Body of pancreas (tissue), 4 donors: ENCODE measurements around the gene SPINK8. TPM values are rescaled to one million over a fixed set of nuclear protein-coding genes. Genes with fewer than 3 reads are reported as not detected.

Experiments
- ATAC-seq: fragments of 150-250 bp; one replicate; pipeline ENCODE4 v1.9.1; 2016
- DNase-seq, 4 donors: peaks; one replicate each; pipeline ENCODE4 v3.0.0-alpha.2; 2019
- H3K27ac ChIP-seq, 4 donors: fragments of 200-600 bp; sonication (generic); 1 replicate in 3 of 4; 2 replicates in 1 of 4; pipeline versions ENCODE4 v1.5.1 to v1.6.1; 2016 to 2019; ENCODE audit warnings: mild to moderate bottlenecking in 1 of 4, mixed read lengths in 1 of 4, moderate library complexity in 1 of 4
- H3K27me3 ChIP-seq, 2 donors: fragments of 200-600 bp; sonication (generic); one replicate each; pipeline ENCODE4 v1.6.0; 2016; ENCODE audit warnings: mild to moderate bottlenecking in 1 of 2
- H3K36me3 ChIP-seq, 2 donors: fragments of 200-600 bp; sonication (generic); replicated peaks in 1 of 2; 2 replicates each; pipeline ENCODE4 v1.5.1; 2016; ENCODE audit warnings: low read depth in 2 of 2; ENCODE audit not compliant: insufficient read depth in 1 of 2
- H3K4me1 ChIP-seq: fragments of 200-600 bp; sonication (generic); one replicate; pipeline ENCODE4 v1.6.0; 2016
- H3K4me3 ChIP-seq, 2 donors: fragments of 200-600 bp; sonication (generic); 1 replicate in 1 of 2; 2 replicates in 1 of 2; pipeline ENCODE4 v1.5.1; 2016 to 2019
- H3K9me3 ChIP-seq, 3 donors: fragments of 200-600 bp; sonication (generic); 1 replicate in 2 of 3; 2 replicates in 1 of 3; pipeline ENCODE4 v1.5.1; 2016
- CTCF ChIP-seq, 7 experiments: fragments of 450-650 bp in 4 of 7; fragments of 200-600 bp in 3 of 7; sonication (generic) in 3 of 7; IDR thresholded peaks; one replicate each; pipeline ENCODE4 v1.5.1; 2016 to 2019; ENCODE audit warnings: antibody characterized with exemption in 7 of 7
- POLR2A ChIP-seq, 3 donors: fragments of 450-650 bp; IDR thresholded peaks; one replicate each; pipeline ENCODE4 v1.6.1; 2016; ENCODE audit warnings: antibody characterized with exemption in 3 of 3, mild to moderate bottlenecking in 2 of 3
- WGBS, 2 donors: methylation state at CpG; one replicate each; pipeline ENCODE4 v1.1.5; 2017; 5-methylcytosine and 5-hydroxymethylcytosine counted together
- intact Hi-C: fragments of 100-400 bp; cut with DNase I; formaldehyde crosslinking; loops from one replicate; pipeline ENCODE4 v1.15.1; 2023
- total RNA-seq, 2 donors: library from RNA; depleted of rRNA; stranded (reverse); fragments of >200 nt; gene quantifications; one replicate each; pipeline ENCODE4 v1.1.0, GENCODE V29; 2016

Gene SPINK8
- total RNA-seq, 2 donors from 2014 or later, result not detected

- no peaks in the 10 kb centered on the region for H3K27me3 ChIP-seq
- H3K9me3 ChIP-seq, result no peaks in the 10 kb centered on the region
- 92 to 96% methylated on average over 4 of the region's 4 CpGs for WGBS, 2 donors
- DNase-seq (no peak), ATAC-seq (no peak)
- intact Hi-C loops, result no loop called here
- TF ChIP-seq CTCF (IDR thresholded peaks at IDR 0.05) (no peak), POLR2A (IDR thresholded peaks at IDR 0.05) (no peak)
- no peak overlapping the region for H3K27ac ChIP-seq
- H3K4me1 ChIP-seq, result peaks cover 14% of the 10 kb centered on the region
- H3K36me3 ChIP-seq, result no peaks in the 10 kb centered on the region
- H3K4me3 ChIP-seq, result no peak overlapping the region
Measured at GRCh38 chr3:48353987-48354386, 20.5 kb upstream of the SPINK8 start.

GRCh38 chr3:48352546-48352945, 19.1 kb upstream of the SPINK8 start:
- H3K27me3 ChIP-seq, result no peaks in the 10 kb centered on the region
- WGBS, 2 donors, result 82 to 84% methylated on average over 6 of the region's 6 CpGs
- TF ChIP-seq POLR2A (IDR thresholded peaks at IDR 0.05) (no peak), CTCF (IDR thresholded peaks at IDR 0.05) (no peak)

GRCh38 chr3:48347500-48347899, 14.0 kb upstream of the SPINK8 start:
- WGBS, 2 donors, result 83 to 93% methylated on average over 3 of the region's 3 CpGs
- no peak overlapping the region for H3K4me3 ChIP-seq
- no peak for ATAC-seq
- no peaks in the 10 kb centered on the region for H3K27me3 ChIP-seq
- H3K9me3 ChIP-seq, result no peaks in the 10 kb centered on the region
- intact Hi-C loops, result no loop called here
- DNase-seq, result no peak
- no peak overlapping the region for H3K27ac ChIP-seq
- no peaks in the 10 kb centered on the region for H3K36me3 ChIP-seq
- no peaks in the 10 kb centered on the region for H3K4me1 ChIP-seq
- TF ChIP-seq POLR2A (IDR thresholded peaks at IDR 0.05), result no peak
- no peak for TF ChIP-seq CTCF (IDR thresholded peaks at IDR 0.05)

More at GRCh38 chr3:48352546-48352945, 19.1 kb upstream of the SPINK8 start:
- intact Hi-C loops, result no loop called here
- no peak for DNase-seq
- Histone ChIP-seq H3K36me3 (no peaks in the 10 kb centered on the region), H3K27ac (no peak overlapping the region), H3K4me1 (peaks cover 14% of the 10 kb centered on the region), H3K9me3 (no peaks in the 10 kb centered on the region), H3K4me3 (no peak overlapping the region)
- no peak for ATAC-seq

- Histone ChIP-seq H3K27me3 (no peaks in the 10 kb centered on the region), H3K27ac (no peak overlapping the region), H3K36me3 (no peaks in the 10 kb centered on the region), H3K9me3 (no peaks in the 10 kb centered on the region), H3K4me1 (no peaks in the 10 kb centered on the region), H3K4me3 (no peak overlapping the region)
- WGBS, 2 donors, result 61 to 82% methylated on average over 2 of the region's 2 CpGs
- ATAC-seq (no peak), DNase-seq (no peak)
- TF ChIP-seq CTCF (IDR thresholded peaks at IDR 0.05), result no peak
- no peak for TF ChIP-seq POLR2A (IDR thresholded peaks at IDR 0.05)
- intact Hi-C loops, result no loop called here
Measured at GRCh38 chr3:48345946-48346572, 12.6 kb upstream of the SPINK8 start.

- no peak for ATAC-seq
- no peaks in the 10 kb centered on the region for H3K4me1 ChIP-seq
- H3K36me3 ChIP-seq, result no peaks in the 10 kb centered on the region
- no peaks in the 10 kb centered on the region for H3K9me3 ChIP-seq
- intact Hi-C loops, result no loop called here
- no peak overlapping the region for H3K27ac ChIP-seq
- no peak for DNase-seq
- no peak for TF ChIP-seq CTCF (IDR thresholded peaks at IDR 0.05)
- TF ChIP-seq POLR2A (IDR thresholded peaks at IDR 0.05), result no peak
- H3K4me3 ChIP-seq, result no peak overlapping the region
- H3K27me3 ChIP-seq, result no peaks in the 10 kb centered on the region
- WGBS, 2 donors, result 43 to 63% methylated on average over 1 of the region's 1 CpG
Measured at GRCh38 chr3:48344867-48345507, 11.5 kb upstream of the SPINK8 start.
